Stromal cell of bone marrow (primary cell): ENCODE measurements around the gene CHRNA3.

ENCODE experiments used
- DNase-seq: peaks from one replicate; pipeline ENCODE4 v3.0.0-alpha.2; 2012; ENCODE audit warnings: low read depth

Gene CHRNA3

GRCh38 chr15:78620527-78621421 lies at the start of gene CHRNA3:
TSS of gene CHRNA3 (minus strand) at chr15:78620996. CDS start at chr15:78620794, 202 bp downstream.
- no peak for DNase-seq

DNA sequence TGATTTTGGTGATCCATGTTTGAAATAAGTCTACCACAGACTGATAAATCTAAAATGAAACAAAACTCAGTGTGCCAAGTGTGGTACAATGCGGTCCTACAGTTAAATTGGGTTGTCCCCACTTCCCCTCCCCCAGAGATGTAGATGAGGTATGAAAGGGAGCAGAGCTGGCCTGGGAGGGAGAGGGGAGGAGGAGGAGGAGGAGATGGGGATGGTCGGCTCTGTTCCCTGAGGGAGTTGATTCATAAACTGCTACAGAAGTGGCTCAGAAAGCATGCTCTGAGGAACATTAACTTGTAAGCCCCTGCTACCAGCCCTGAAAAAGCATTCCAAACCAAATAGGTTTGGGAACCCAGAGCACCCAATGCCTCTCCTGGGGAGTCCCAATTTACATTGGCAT lies 48.2 kb upstream of the CHRNA3 start:
- no peak for DNase-seq

DNA sequence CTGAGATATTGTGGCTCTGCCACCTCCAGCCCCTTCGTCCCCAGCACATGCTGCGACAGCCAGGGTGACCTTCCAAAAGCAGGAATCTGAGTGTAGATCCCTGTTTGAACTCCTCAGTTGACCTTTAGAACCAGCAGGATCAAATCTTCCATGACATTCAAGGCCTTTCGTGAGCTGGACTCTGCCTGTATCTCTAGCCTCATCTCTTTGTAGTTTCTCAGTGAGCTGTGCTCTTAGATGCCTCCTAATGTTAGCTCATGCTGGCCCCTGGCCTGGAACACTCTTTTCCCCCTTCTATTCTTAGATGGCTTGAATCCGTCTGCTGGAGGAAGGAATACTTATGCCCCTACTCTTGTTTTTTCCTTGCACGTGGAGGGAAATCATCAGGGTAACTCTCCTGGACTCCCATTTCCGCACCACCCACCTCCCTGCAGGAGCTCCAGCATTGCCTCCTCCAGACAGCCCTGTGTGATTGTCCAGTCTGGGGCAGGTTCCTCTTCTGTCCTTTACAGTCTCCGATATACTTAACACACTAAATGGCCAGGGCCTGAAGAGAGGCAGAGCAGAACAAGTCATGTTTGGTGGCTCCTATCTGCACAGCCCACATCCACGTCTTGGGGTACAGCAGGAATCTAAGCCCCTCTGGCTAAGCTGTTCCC lies 46.9 kb upstream of the CHRNA3 start:
- DNase-seq = no peak

GRCh38 chr15:78666010-78666409 lies 45.2 kb upstream of the CHRNA3 start:
- DNase-seq = no peak

GRCh38 chr15:78663703-78664102 lies 42.9 kb upstream of the CHRNA3 start:
- no peak for DNase-seq

- DNase-seq = no peak
These were observed 41.2 kb upstream of the CHRNA3 start for GRCh38 chr15:78662028-78662427.

DNA sequence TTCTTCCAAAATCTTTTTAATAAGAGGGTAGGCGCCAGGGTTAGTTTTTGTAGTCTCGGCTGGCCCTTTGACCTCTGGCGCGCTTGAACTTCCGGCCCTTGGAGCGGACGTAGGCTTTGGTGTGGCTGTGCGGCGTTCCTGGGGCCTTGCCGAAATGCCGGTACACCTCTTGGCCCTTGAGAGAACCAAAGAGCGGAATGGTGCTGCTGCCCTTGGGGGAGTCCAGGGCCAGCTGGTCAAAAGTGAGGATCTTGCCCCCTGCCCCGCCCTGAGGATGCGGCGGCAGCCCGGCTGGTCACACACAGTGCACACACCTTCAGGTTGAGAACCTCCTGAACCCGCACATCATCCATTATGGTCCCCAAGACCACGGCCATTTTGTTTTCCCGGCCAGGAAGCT lies 40.2 kb upstream of the CHRNA3 start:
- no peak for DNase-seq

DNA sequence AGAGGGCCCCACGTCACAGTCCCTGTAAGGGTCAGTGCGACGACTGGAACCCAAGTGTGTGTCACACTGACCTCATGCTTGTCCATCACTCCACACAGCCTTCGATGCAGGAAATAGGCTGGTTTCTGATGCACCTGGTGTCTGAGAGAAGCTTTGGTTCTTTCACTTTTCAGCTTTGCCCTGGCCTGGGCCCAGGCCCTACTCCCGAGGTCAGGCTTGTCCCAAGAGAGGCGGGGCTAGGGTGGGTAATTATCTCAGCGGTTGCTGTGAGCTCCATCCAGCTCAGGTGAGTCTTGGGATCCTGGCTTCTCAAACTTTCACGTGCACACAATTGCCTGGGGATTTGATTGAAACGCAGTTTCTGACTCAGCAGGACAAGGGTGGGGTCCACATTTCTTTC lies 39.8 kb upstream of the CHRNA3 start:
- DNase-seq = no peak

GRCh38 chr15:78658823-78659222 lies 38.0 kb upstream of the CHRNA3 start:
- DNase-seq = no peak

DNA sequence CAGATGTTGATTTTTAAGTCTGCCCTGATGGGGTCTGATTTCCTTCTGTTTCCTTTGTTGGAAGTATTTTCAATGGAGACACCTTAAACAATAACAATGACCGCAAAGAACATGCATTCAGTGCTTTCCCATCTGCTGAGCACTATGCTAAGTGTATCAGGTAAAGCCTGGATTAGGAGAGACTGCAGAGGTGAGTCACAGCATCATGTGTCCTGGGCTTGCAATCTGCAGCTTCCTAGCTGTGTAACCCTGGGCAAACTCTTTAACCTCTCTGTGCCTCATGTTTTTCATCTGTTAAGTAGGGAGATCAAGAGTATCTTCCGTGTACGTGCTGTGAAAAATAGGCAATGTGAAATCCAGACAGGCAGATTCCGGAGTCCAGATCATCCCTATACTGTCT lies 33.5 kb upstream of the CHRNA3 start:
- no peak for DNase-seq

DNA sequence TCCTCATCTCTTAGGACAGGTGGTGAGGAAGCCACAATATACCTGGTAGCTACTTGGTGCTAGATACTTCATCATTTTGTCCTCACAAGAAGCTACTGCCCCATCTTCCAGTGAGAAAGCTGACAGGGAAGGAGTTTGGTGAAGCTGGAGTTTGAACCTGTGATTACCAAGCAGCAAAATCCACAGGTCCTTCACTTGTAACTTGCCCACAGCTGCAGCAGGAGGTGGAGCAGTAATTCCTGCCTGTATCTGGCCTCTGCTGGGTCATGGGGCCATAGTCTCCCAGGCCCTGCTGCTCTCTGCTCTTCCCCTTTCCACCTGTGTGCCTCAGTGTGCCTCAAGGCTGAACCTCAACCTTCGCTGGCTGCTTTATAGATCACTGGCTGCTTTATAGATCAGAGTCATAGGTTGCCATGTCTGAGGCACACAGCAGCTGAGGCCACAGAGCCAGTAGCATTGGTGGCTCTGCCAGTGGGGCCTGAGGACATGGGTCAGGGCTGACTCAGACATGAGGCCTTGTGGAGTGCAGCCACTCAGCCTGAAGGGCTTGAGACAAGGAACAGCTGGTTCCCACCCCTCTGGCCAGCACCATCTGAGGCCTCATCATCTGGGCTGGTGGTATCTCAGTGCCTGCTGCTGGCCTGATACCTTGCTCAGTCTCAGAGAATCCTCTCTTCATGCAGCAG lies 31.3 kb upstream of the CHRNA3 start:
- DNase-seq = no peak

GRCh38 chr15:78651007-78651406 lies 30.2 kb upstream of the CHRNA3 start:
- DNase-seq = no peak

DNA sequence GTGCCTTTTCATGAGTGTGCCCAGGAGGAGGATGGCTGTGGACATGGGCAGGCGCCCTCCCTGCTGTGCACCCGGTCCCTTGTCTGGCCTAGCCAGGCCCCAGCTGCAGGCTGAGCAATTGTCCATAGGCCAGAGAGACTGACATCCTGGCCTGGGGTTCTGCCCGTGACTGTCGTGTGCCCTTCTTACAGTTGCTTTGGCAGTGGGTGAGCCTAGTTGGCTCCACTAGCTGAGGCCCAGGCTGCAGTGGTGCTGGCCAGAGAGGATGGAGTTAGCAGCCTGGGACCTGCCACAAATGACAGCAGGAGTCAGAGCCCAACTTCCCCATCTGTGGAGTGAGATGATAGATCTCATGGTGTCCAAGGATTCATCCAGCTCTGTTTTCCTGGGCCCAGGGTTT lies 29.2 kb upstream of the CHRNA3 start:
- no peak for DNase-seq

DNA sequence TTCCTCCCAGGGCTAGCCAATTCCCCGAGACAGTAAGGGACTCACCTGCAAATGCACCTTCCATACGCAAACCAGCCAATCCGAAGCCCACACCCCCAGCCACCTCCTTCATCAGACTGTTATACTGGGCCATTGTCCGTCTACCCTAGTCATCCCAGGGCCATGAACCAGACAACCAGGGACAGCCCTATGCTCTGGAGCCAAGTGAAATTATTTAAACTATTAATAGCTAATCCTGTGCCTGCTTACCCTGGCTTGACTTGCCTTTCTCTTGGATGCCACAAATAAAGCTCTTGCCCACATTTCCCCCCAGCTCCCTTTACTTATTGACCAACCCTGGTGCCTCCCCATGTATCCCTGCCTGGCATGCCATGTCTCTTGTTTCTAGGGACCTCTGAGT lies 24.2 kb upstream of the CHRNA3 start:
- DNase-seq = no peak

- DNase-seq = no peak
These were observed 21.5 kb upstream of the CHRNA3 start for GRCh38 chr15:78642331-78642730.

GRCh38 chr15:78641749-78642275 lies 21.0 kb upstream of the CHRNA3 start:
- no peak for DNase-seq

GRCh38 chr15:78641102-78641748 lies 20.4 kb upstream of the CHRNA3 start, which contains the start of gene CHRNB4:
TSS of gene CHRNB4 (minus strand) at chr15:78641210. CDS start at chr15:78641133, 77 bp downstream.
- DNase-seq = no peak

DNA sequence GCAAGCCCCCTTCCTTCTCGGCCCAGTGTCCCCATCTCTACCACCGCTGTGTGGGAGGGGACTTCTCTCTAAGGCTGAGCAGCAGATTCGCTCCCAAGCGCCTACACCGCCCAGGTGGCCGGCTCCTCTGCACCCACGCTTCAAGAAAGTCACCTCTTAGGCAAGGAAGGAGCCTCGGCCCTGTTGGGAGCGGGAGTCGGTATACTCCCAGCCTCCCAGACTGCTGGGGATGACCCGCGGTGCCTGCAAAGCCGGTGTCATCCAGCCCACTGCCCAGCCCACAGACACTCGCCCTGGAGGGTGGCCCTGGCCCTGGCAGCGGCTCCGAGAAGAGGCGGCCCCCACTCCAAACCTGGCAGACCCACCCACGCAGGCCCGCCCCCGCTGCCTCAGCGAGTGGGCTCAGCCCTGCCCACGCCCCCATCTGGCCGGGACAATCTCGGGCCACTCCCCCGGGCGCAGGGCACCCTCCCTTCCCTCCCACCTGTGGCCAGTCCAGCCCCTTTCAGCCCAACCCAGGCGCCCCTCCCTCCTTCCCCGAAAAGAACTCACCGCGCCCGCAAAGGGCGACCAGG lies 19.8 kb upstream of the CHRNA3 start:
- no peak for DNase-seq

DNA sequence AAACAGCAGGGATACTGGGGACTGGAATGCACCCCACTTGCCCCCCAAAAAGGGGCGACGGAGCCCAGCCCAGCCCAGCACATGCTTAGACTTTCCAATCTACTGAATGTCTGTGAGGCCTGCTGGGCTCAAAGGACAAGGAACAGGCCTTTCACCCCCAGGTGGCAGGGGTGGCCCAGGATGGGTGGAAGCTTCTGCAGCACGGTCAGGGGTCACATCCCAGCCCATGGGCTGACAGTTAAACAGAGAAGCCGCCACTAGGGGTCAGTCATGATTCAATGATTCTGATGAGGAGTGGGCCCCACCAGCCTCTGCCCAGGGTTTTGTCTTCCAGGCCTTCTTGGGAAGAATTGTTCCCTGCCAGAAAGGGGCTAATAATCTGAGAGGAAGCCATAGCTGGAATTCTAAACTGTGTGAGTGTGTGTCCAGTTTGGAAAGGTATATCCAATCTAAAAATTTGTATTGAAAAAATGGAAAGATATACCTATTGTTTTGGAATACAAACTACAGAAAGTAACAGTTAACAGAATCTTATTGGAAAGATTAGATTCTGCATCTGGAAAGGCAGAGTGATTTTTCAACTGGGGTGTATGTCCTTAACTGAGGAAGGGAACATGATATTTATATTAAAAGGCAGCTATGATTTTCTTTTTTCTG lies 18.0 kb upstream of the CHRNA3 start:
- peak; percentile 22 for DNase-seq

GRCh38 chr15:78637776-78638435 lies 17.1 kb upstream of the CHRNA3 start:
- no peak for DNase-seq
